Fibroblast of the aortic adventitia (primary cell): ENCODE data around the gene EGLN2. TPM values are rescaled to one million over a fixed set of nuclear protein-coding genes. Genes with fewer than 3 reads are reported as not detected.
"Not testable (repeated sequence)": the region's sequence is repeated elsewhere in the genome, so short reads cannot be mapped to it uniquely, and the experiment has no call there.

ENCODE experiments used
- DNase-seq: peaks from one replicate; pipeline ENCODE4 v3.0.0-alpha.2; 2010; ENCODE audit warnings: low read depth
- H3K4me3 ChIP-seq: 2 replicates; pipeline ENCODE4 v1.5.1; 2011; ENCODE audit warnings: low read depth, mild to moderate bottlenecking, control low read depth, low read length, moderate library complexity
- total RNA-seq: library from RNA; depleted of rRNA; stranded (reverse); fragments of >200 nt; gene quantifications from 2 replicates; pipeline ENCODE4 v1.2.3, GENCODE V29; 2012; ENCODE audit warnings: low replicate concordance
- TF ChIP-seq, protein P1 (sequence below): IDR thresholded peaks from 2 replicates; pipeline ENCODE4 v1.5.1; 2011; ENCODE audit warnings: mild to moderate bottlenecking, low read length, control low read depth, inconsistent platforms; ENCODE audit not compliant: insufficient read depth

EGLN2 gene
- total RNA-seq, 1 donor = 60.6 TPM

DNA sequence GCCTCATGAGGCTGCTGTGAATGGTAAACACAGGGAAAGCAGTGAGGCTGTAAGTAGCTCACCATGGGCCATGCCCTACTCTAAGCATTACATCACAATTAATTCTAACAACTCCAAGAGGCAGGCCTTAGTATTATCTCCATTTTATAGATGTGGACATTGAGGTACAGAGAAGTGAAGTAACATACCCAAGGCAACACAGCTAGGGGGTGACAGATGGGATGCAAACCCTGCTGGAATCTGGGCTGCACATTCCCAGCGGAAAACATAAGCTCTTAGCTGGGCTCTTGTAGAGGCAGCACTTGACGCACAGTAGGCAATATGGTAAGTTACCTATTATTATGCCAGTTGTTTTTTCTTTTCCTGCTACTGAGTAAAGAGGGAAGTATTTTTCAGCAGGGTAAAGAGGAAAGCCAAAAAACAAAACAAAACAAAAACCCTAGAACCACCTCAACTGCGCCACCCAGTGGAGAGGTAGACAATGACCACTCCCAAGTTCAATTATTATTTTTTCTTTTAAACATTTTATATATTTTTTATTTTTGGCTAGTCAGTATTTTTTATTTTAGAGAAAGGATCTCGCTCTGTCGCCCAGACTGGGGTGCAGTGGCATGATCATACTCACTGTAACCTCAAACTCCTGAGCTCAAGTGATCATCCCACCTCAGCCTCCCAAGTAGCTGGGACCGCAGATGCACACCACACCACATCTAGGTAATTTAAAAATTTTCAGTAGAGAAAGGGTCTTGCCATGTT lies 20.7 kb downstream of the EGLN2 start:
- H3K4me3 ChIP-seq = not testable (repeated sequence)
- DNase-seq = peak; percentile 69
- TF ChIP-seq, protein P1, sequence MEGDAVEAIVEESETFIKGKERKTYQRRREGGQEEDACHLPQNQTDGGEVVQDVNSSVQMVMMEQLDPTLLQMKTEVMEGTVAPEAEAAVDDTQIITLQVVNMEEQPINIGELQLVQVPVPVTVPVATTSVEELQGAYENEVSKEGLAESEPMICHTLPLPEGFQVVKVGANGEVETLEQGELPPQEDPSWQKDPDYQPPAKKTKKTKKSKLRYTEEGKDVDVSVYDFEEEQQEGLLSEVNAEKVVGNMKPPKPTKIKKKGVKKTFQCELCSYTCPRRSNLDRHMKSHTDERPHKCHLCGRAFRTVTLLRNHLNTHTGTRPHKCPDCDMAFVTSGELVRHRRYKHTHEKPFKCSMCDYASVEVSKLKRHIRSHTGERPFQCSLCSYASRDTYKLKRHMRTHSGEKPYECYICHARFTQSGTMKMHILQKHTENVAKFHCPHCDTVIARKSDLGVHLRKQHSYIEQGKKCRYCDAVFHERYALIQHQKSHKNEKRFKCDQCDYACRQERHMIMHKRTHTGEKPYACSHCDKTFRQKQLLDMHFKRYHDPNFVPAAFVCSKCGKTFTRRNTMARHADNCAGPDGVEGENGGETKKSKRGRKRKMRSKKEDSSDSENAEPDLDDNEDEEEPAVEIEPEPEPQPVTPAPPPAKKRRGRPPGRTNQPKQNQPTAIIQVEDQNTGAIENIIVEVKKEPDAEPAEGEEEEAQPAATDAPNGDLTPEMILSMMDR = peak; percentile 75

DNA sequence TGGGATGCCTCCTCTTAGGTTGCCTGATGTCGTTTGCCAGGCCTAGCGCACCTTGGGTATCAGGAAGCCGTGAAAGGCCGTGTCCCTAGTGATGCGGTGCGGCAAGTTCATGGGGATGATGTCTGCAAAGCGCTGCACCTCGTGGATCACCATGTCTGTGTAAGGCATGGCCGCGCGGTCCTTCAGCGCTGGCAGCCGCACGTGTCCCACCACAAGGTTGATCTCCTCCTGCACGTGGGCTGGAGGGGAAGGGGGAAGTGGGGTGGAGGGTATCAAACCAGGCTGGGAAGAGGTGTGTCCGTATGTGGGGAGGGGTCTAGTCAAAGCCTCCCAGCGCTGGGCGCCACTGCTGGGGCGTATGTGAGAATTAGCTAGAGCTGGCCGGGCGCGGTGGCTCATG lies 23.2 kb downstream of the EGLN2 start:
- no peak for DNase-seq
- H3K4me3 ChIP-seq = no peak overlapping the region
- TF ChIP-seq, protein P1 = no peak

DNA sequence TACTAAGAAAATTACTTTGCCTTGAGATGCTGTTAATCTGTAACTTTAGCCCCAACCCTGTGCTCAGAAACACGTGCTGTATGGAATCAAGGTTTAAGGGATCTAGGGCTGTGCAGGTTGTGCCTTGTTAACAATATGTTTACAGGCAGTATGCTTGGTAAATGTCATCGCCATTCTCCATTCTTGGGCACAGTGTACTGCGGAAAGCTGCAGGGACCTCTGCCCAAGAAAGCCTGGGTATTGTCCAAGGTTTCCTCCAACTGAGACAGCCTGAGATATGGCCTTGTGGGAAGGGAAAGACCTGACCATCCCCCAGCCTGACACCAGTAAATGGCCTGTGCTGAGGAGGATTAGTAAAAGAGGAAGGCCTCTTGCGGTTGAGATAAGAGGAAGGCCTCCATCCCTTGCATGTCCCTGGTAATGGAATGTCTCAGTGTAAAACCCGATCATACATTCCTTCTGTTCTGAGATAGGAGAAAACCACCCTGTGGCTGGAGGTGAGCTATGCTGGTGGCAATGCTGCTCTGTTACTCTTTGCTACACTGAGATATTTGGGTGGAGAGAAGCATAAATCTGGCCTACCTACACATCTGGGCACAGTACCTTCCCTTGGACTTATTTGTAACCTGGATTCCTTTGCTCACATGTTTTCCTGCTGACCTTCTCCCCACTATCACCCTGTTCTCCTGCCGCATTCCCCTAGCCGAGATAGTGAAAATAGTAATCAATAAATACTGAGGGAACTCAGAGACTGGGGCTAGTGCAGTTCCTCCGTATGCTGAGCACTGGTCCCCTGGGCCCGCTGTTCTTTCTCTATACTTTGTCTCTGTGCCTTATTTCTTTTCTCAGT lies 23.9 kb downstream of the EGLN2 start:
- DNase-seq = peak; percentile 63

DNA sequence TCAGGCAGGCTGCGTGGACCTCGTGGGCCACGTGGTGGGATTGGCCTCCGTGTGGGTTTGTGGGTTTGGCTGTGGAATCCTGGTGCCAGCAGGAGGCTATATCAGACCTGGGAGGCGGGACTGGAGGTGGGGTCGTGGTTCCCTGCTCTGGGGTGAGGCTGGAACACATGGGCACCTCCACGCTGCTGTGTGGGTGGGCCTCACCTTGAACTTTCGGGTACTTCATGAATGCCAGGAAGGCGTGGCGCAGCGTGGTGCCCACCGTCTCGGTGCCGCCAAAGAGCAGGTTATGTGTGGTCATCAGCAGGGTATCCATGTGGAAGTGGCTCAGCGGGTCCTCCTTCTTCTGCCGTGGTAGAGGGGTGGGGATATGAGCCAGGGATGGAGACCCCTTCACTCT lies 25.9 kb downstream of the EGLN2 start:
- H3K4me3 ChIP-seq, DNase-seq: not testable (repeated sequence)

More for the DNA sequence above, 23.9 kb downstream of the EGLN2 start:
- H3K4me3 ChIP-seq = not testable (repeated sequence)

DNA sequence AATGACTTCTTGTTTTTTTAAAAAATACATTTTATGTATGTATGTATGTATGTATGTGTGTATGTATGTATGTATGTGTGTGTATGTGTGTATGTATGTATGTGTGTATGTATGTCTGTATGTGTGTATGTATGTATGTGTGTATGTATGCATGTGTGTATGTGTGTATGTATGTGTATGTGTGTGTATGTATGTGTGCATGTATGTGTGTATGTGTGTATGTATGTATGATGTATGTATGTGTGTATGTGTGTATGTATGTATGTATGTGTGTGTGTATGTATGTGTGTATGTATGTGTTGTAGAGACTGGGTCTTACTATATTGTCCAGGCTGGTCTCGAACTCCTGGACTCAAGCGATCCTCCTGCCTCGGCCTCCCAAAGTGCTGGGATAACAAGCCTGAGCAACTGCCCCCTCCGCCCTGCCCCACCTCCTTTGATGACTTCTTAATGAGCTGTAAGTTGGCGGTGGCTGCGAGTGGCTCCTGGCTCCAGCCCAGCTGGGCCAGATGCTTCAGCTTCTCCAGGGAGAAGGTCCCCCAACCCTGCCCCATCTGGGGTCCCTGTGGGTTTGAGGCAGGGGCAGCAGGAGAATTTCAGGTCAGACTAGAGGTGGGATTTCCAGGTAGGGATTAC lies 26.6 kb downstream of the EGLN2 start:
- H3K4me3 ChIP-seq, DNase-seq: not testable (repeated sequence)

DNA sequence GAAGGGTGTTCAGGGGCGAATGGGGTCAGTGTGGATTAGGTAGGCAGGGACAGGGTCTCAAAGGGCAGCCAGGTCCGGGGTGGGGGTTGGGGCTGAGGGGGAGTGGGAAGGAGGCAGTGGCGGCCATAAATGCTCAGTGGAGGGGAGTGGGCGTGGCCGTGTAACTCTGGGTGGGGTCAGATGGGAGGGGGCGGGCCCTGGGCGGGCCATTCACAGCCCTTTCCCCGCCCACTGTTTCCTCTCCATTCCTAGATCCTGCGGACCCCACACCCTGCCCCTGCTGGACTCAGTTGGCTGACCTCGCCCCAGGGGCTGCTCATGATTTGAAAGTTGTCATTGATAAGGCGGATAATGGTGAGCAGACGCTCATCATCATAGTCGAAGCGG lies 27.3 kb downstream of the EGLN2 start:
- H3K4me3 ChIP-seq, DNase-seq: not testable (repeated sequence)

DNA sequence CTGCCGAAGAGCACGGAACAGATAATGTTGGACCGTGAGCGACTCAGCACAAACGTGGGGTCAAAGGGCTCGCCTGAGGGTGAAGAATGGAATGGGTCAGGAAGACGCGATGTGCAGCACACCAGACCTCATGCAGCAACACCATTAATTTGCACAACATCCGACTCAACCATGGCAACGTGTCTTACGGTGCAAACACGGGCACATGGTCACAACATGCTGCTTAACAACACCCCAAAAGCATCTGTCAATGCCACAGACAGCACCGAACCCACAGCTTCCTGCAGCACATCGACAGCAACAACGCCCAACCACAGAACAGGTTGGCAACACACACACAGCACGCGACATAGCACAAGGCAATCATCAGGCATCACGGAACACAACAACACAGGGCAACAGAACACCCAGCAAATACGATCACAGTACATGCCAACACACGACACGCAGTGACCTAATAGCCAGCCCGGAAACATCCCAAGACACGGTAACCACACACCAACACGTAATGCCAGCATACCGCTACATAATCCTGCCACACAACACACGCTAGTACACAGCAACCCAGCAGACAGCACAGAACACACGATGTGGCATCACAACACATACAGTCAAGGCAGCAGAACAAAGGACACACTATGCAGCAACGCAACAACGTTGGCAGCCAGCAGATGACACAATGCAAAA lies 27.9 kb downstream of the EGLN2 start:
- not testable (repeated sequence) for DNase-seq, H3K4me3 ChIP-seq

DNA sequence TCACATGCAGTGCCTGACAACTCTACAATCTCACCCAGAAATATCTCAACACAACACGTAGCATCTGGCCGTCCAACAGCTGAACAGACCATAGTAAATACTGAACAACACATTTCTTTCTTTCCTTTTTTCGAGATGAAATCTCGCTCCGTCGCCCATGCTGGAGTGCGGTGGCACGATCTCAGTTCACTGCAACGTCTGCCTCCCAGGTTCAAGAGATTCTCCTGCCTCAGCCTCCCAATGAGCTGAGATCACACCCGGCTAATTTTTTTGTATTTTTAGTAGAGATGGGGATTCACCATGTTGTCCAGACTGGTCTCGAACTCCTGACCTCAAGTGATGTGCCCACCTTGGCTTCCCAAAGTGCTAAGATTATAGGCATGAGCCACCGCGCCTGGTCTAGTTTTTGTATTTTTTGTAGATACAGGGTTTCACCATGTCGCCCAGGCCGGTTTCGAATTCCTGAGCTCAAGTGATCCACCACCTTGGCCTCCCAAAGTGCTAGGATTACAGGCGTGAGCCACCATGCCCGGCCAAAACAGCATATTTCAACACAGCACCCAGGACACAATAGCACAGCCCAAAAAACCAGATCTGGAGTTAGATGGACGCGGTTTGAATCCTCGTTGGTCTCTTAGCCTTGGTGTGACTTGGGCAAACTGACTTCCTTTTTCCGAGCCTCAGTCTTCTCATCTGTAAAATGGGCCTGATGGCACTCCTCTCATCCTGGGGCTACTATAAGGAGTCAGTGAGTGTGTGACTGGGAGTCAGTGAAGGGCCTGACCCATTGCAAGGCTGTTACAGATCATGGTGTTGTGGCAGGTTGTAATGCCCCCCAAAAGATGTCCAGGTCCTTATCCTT lies 28.6 kb downstream of the EGLN2 start:
- no peak overlapping the region for H3K4me3 ChIP-seq
- no peak for DNase-seq
- TF ChIP-seq, protein P1 = no peak

DNA sequence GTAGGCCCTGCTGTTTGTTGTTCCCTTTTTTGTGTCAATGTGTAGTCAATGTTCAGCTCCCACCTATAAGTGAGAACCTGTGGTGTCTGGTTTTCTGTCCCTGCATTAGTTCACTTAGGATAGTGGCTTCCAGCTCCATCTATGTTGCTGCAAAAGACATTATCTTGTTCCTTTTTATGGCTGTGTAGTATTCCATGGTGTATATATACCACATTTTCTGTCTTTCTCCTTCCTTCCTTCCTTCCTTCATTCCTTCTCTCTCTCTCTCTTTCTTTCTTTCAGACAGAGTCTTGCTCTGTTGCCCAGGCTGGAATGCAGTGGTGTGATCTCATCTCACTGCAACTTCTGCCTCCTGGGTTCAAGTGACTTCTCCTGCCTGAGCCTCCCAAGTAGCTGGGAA lies 30.2 kb downstream of the EGLN2 start:
- no peak for DNase-seq
- no peak overlapping the region for H3K4me3 ChIP-seq
- TF ChIP-seq, protein P1 = no peak

DNA sequence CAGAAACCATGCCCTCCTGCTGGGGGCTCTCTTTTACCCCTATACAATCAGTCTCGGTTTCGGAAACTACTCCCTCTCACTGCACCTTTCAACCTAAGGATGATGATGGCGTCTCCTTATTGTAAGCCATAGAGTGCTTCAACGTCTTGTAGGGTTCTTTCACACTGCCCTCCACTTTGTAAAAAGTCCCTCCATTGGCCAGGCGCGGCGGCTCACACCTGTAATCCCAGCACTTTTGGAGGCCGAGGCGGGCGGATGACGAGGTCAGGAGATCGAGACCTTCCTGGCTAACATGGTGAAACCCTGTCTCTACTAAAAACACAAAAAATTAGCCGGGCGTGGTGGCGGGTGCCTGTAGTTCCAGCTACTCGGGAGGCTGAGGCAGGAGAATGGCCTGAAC lies 31.8 kb downstream of the EGLN2 start:
- not testable (repeated sequence) for H3K4me3 ChIP-seq, DNase-seq
